Inferior parietal cortex (tissue), 1 donor: Measurements from ENCODE around the gene SMURF1.

Experiments used
- DNase-seq: peaks from one replicate; pipeline ENCODE4 v3.0.0-alpha.2; 2016; ENCODE audit errors: extremely low spot score

Gene SMURF1

GRCh38 chr7:99098286-99098823 lies 45.6 kb downstream of the SMURF1 start:
- DNase-seq, result no peak

DNA sequence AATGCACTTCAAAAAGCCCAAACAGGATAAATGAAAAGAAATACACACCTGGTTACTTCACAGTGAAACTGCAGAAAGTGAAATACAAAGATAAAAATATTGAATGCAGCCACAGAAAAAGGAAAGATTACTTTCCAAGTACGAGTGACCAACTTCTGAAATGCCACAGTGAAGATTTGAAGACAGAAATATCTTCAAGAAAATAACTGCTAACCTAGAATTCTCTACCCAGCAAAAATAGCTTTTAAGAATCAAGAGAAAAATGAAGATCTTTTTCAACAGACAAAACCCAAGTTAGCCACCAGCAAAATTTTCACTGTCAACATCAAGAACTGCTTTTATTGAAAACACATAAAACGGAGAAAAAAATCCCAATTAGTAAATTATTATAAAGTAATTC lies 46.2 kb downstream of the SMURF1 start:
- no peak for DNase-seq

- DNase-seq, result no peak
Observed at GRCh38 chr7:99096124-99096887, 47.6 kb downstream of the SMURF1 start.

GRCh38 chr7:99095698-99096097 lies 48.2 kb downstream of the SMURF1 start:
- DNase-seq, result no peak

- DNase-seq, result no peak
Observed at GRCh38 chr7:99094401-99094800, 49.5 kb downstream of the SMURF1 start.

DNA sequence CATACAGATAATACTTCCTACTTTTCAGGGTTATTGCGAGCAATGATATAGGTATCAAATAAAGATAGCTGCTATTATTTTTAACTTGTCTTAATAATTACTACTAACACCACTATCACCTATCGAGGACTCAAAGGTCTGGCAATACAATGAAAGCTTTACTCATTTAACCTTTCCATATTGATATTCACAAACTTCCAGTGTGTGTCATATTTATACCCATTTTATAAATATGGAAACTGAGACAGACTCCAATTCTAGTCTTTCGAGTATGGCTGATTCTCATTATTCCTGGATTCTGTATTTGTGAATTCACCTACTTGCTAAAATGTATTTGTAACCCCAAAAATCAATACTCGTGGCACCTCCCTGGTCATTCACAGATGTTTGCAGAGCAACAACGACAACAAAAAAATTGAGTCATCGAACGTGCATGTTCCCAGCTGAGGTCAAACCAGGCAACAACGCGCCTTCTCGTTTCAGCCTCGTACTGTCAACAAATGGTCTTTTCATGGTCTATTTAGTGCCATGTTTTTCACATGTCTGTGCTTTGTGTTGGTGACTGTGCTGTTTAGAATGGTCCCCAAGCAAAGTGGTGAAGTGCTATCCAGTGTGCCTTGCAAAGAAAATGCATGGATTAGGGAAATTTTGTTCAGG lies 51.7 kb downstream of the SMURF1 start:
- no peak for DNase-seq

DNA sequence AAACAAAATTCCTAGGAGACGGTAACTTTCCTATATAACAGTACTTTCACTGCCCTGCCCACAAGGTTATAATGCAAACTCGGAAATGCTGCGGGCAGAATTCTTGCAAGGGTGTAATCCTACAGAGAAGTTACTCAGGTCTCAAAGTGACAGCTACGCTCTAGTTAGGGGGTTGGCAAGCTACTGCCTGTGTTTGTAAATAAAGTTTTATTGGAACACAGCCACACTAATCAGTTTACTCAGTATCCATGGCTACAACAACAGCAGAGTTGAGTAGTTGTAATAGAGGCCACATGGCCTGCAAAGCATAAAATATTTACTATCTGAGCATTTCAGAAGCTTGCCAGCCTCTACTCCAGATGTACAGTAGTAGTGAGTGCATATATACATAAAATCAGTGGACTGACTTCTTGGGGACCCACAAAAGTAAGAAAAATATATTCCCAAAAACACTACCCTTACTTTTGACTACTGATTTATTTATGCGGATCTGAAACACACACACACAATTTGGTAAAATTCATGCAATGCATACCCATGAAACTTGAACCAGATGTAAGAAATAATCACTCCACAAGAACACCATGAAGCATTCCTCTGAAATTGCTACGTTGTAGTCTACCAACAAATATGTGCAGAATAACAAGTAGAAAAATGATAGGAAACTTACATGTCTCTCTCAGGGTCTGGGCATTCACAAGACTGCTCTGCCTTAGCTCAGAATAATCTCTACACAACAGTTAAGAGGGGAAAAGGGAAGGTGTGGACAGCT lies 53.0 kb downstream of the SMURF1 start:
- no peak for DNase-seq

DNA sequence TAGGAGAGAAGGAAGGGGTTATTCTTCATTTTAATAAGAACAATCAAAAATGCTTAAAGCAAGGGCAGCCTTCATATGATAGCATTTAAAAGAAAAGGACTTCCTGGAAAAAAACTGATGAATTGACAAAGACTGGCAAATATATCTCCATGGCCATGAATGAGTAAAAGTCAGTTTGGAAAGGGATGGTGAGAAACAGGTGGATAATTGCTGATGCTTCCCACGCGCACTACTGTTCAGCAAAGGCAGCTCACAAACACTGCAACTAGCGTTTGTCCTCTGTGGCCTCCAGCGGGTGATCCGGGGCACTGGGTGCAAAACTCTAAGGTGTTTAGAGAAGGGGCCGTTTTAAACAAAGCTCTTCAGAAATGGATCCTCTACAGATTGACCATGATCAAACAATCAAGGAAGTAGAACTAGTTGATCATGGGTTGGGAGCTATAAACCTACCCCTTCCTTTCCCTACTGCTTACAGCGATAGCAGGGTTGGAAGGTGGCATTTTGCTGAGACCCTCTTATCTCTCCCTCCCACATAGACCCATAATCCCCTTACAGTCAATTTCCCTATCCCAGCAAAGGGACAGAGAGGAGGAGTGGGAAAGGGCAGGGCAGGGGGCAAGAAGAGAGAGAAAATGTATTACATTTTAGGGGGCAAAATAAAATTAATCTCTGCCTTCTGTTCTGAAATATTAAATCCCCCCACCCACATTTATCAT lies 53.8 kb downstream of the SMURF1 start:
- DNase-seq, result no peak

DNA sequence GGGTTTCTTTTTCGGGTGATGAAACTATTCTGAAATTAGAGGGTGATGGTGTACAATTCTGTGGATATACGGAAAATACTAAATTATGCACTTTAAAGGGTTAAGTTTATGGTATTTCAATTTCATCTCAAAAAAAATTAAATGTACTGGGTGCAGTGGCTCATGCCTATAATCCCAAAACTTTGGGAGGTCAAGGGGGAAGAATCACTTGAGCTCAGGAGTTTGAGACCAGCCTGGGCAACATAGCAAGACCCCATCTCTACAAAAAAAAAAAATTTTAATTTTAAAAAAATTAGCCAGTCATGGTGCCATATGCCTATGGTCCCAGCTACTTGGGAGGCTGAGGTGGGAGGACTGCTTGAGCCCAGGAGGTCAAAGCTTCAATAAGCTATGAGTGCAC lies 57.0 kb downstream of the SMURF1 start:
- no peak for DNase-seq

DNA sequence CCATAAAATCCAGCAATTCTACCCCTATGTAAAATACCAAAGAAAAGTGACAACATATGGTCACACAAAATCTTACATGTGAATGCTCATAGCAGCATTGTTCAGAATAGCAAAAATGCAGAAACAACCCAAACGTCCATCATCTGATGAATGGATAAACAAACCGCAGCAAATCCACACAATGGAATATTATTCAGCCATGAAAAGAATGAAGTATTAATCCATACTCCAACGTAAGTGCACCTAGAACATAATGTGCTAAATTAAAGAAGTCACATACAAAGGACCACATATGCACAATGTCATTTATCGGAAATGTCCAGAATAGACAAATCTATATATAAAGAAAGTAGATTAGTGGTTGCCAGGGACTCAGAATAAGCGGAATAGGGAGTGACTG lies 57.4 kb downstream of the SMURF1 start:
- no peak for DNase-seq

GRCh38 chr7:99083733-99084132 lies 60.2 kb downstream of the SMURF1 start:
- no peak for DNase-seq

- DNase-seq, result no peak
Observed at GRCh38 chr7:99083068-99083651, 60.7 kb downstream of the SMURF1 start.

DNA sequence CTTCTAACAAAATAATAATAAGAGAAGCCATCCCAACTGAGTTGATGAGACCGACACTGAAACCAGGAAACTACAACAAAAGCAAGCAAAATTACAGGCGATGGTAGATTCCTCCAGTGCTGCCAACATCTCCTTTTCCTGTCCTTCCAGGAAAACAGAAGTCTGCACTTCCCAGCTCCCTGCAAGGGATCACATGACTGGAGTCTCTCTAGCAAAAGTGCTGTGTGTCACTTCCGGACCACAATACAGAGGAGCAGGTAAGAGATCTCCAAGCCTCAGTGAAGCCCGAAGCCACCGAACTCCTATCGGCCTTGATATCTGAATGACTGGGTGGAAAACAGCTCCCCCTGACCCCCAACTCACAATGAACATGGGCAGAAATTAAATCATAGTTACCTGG lies 63.2 kb downstream of the SMURF1 start:
- DNase-seq, result no peak

DNA sequence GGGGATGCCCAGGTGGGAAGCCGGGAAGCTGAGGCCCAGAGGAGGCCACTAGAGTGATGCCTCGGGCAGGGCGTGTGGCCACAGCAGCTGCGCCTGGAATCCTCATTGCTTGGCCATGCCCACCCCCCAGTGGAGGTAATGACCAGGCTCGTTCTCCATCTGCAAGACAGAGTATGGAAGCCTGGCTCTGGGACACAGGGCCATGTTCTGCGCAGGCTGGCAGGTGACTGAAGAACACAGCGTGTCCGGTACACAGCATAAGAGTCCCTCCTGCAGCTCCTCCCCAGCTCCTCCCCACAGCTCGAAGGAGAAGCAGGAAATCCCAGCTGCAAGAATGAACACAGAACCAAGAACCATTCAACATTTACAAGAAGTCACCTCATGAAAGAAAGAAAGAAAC lies 64.8 kb downstream of the SMURF1 start:
- DNase-seq, result no peak

DNA sequence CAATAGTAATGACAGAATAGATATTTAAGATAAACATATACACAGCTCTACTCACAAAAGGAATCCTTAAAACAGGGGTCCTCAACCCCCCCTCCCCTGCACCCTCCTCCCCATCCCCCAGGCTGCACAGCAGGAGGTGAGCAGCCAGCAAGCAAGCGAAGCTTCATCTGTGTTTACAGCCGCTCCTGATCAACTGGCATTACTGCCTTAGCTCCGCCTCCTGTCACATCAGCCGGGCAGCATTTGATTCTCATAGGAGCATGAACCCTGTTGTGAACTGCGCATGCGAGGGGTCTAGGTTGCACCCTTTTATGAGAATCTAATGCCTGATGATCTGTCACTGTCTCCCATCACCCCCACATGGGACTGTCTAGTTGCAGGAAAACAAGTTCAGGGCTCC lies 65.5 kb downstream of the SMURF1 start:
- no peak for DNase-seq

GRCh38 chr7:99076615-99077014 lies 67.3 kb downstream of the SMURF1 start:
- DNase-seq, result no peak

DNA sequence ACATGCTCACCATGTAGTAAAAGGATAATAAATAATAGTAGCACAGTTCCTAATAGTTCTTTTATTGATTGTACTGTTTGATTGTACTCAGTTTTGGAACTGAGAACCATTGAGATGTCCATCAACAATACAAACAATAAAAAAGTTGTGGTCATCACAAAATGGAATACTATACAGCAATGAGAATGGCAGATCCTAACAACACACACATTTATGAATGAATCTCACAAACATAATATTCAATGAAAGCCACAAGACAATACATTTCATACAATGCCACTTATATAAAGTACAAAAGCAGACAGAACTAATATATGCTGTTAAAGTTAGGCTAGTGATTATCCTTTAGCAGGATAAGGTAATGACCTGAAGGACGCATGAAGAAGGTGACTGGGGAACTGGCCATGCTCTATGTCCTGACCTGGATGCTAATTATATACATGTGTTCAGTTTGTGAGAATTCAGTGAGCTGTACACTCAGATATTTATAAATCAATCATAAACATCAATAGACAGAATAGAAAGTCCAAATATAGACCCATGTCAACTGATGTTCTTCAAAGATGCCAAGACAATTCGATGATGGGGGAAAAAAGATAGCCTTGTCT lies 70.0 kb downstream of the SMURF1 start:
- DNase-seq, result no peak

GRCh38 chr7:99072126-99072525 lies 71.8 kb downstream of the SMURF1 start:
- no peak for DNase-seq

DNA sequence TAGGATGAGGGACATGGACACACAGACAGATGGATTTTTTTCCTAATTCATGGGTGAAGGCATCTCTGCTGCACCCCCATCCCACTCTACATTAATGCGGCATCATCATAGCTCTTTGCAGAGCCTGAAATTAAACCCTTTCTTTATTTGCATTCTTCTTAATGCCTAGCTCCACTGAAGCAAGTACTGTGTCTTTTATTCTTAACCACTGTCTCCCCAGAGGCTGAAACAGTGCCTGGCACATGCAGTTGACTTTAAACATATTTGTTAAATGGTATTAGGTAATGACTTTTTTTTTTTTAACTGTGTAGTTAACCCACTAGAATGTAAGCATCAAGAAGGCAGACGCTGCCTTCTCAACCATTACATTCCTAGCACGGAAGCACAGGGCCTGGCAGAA lies 73.5 kb downstream of the SMURF1 start:
- DNase-seq, result no peak

GRCh38 chr7:99061001-99061776 lies 82.7 kb downstream of the SMURF1 start:
- DNase-seq, result no peak
